ENCODE measurements around the gene ARRDC5. TPM values are rescaled to one million over a fixed set of nuclear protein-coding genes. Genes with fewer than 3 reads are reported as not detected.
"Not testable (repeated sequence)": the region's sequence is repeated elsewhere in the genome, so short reads cannot be mapped to it uniquely, and the experiment has no call there.

Gene ARRDC5
- total RNA-seq, 2 donors from 2014 or later: 1.6 to 2.2 TPM

GRCh38 chr19:4847190-4847973 lies 55.3 kb downstream of the ARRDC5 start:
- no peaks in the 10 kb centered on the region for H3K36me3 Mint-ChIP-seq

GRCh38 chr19:4845975-4846374 lies 56.7 kb downstream of the ARRDC5 start:
- H3K36me3 Mint-ChIP-seq: not testable (repeated sequence)
- H3K27ac Mint-ChIP-seq: peak overlapping the region in 1 of 2 donors; percentile 23

More at GRCh38 chr19:4847190-4847973, 55.3 kb downstream of the ARRDC5 start:
- Mint-ChIP-seq H3K4me3 (no peak overlapping the region), H3K4me1 (ENCODE audit: low read depth in 2 of 2) (peaks cover 0 to 6% of the 10 kb centered on the region in 2 donors), H3K27me3 (no peaks in the 10 kb centered on the region), H3K27ac (no peak overlapping the region), H3K9me3 (no peaks in the 10 kb centered on the region)
- no peak for DNase-seq (ENCODE audit: low spot score)
- no peak for ATAC-seq

DNA sequence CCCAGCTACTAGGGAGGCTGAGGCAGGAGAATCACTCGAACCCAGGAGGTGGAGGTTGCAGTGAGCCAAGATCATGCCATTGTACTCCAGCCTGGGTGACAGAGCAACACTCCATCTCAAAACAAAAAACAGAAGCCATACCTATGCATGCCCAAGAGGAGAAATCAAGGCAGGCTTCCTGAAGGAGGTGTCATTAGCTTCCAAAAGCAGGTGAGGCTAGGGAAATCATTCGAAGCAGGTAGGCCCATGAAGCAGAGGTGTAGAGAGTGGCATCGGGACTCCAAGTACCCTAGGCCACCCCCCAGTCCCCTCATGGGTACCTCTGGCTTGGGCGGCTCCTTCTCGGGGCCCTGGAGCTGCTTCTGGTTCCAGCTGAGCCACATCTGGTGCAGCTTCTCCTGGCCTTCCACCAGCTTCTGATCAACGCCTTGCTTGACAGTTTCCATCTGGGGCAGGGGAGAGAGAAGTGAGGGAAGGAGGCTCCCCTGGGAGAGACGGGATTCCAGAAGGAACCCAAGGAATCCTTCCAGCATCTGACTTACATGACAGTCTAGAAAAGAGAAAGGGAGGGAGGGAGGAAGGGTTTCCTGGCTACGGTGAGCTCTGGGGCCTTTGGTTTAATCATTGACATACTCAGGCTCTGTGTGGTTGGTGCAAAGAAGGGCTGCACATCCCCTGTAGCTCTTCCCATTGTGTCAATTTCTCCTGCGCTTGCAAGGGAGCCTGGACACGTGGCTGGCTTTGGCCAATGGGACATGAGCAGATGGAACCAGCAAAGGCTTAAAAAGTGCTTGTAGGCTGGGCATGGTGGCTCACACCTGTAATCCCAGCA lies 58.1 kb downstream of the ARRDC5 start:
- ATAC-seq (no peak), DNase-seq (ENCODE audit: low spot score) (no peak)
- Mint-ChIP-seq H3K9me3 (no peaks in the 10 kb centered on the region), H3K27ac (no peak overlapping the region), H3K4me3 (no peak overlapping the region), H3K36me3 (peaks cover 4% of the 10 kb centered on the region), H3K27me3 (no peaks in the 10 kb centered on the region), H3K4me1 (ENCODE audit: low read depth in 2 of 2) (peaks cover 14 to 17% of the 10 kb centered on the region in 2 donors)

More at GRCh38 chr19:4845975-4846374, 56.7 kb downstream of the ARRDC5 start:
- not testable (repeated sequence) for ATAC-seq; H3K27me3 Mint-ChIP-seq; DNase-seq (ENCODE audit: low spot score); H3K4me1 Mint-ChIP-seq (ENCODE audit: low read depth in 2 of 2); H3K4me3 Mint-ChIP-seq; H3K9me3 Mint-ChIP-seq

- DNase-seq (ENCODE audit: low spot score) (no peak), ATAC-seq (no peak)
- H3K36me3 Mint-ChIP-seq: peaks cover 4% of the 10 kb centered on the region
- H3K4me1 Mint-ChIP-seq (ENCODE audit: low read depth in 2 of 2): peaks cover 17% of the 10 kb centered on the region in 2 donors
- H3K27me3 Mint-ChIP-seq: no peaks in the 10 kb centered on the region
- H3K9me3 Mint-ChIP-seq: no peaks in the 10 kb centered on the region
- no peak overlapping the region for H3K27ac Mint-ChIP-seq
- H3K4me3 Mint-ChIP-seq: no peak overlapping the region
These were observed 59.1 kb downstream of the ARRDC5 start for GRCh38 chr19:4843647-4843965.

Other genes starting within 250 kb of the ARRDC5 start
- 100 to 1,000 TPM; 107 to 195 TPM for gene MYDGF, start 232.6 kb downstream of the ARRDC5 start, total RNA-seq
- 100 to 1,000 TPM; 125 to 175 TPM for gene DPP9, start 179.1 kb downstream of the ARRDC5 start, total RNA-seq
- 10 to 100 TPM; 19.7 to 24.0 TPM for gene FEM1A, start 111.2 kb downstream of the ARRDC5 start, total RNA-seq
- gene TICAM1, start 71.2 kb downstream of the ARRDC5 start, total RNA-seq: 10 to 100 TPM; 42.6 to 47.0 TPM
- gene PLIN3, start 35.2 kb downstream of the ARRDC5 start, total RNA-seq: 10 to 100 TPM; 25.1 to 34.0 TPM
- gene UHRF1, start 6.6 kb upstream of the ARRDC5 start, total RNA-seq: 100 to 1,000 TPM in 1 of 2 donors, 10 to 100 TPM in 1; 75.5 to 201 TPM
- gene KDM4B, start 66.2 kb upstream of the ARRDC5 start, total RNA-seq: 10 to 100 TPM; 57.0 to 63.1 TPM

Measured in natural killer cell treated with Interleukin-12 subunit alpha and Interleukin-12 subunit beta and Interleukin-15 and Interleukin-18, amount 100 ng/mL, for 72 hours (primary cell).